Activated gamma-delta T cell treated with Interleukin-2 at 50 U/mL for 16 hours (primary cell): ENCODE data around the gene RPTOR.

ENCODE experiments used
- DNase-seq: peaks from one replicate; pipeline ENCODE4 v3.0.0-alpha.2; 2020

The RPTOR gene

GRCh38 chr17:81013642-81014041 is 469.0 kb downstream of the RPTOR start:
- no peak for DNase-seq

- no peak for DNase-seq
Measured at GRCh38 chr17:81015136-81015535, 470.5 kb downstream of the RPTOR start.
